NCI-H2196 (cell line): ENCODE measurements around the gene MYOC.
"Not testable (repeated sequence)": the region's sequence is repeated elsewhere in the genome, so short reads cannot be mapped to it uniquely, and the experiment has no call there.

ENCODE experiments used
- DNase-seq: peaks from one replicate; lab custom pipeline; 2025; ENCODE audit not compliant: unreplicated experiment; lab: John Stamatoyannopoulos, UW

Gene MYOC

DNA sequence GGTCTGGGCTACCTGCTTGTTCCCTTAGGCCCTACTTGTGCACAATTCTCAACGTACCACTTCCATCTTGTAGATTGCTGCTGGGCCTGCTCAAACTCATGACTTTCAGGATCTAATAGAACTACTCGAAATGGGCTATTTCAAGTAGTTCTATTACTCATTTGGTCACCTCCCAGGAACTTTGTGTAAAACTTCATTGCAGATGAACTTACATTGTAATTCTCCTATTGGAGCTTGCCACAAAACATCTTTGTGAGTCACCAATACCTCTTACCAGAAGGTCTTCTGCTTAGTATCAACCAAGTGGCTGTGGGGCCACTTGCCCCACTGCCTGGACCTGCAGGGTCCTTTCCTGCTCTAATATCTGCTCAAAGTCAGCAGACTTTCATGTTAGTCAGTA is 41.2 kb downstream of the MYOC start:
- DNase-seq: no peak

- DNase-seq: no peak
These were observed 42.1 kb downstream of the MYOC start for GRCh38 chr1:171610385-171610784.

GRCh38 chr1:171606402-171606941 is 46.0 kb downstream of the MYOC start:
- DNase-seq: no peak

GRCh38 chr1:171603042-171603441 is 49.4 kb downstream of the MYOC start:
- not testable (repeated sequence) for DNase-seq

DNA sequence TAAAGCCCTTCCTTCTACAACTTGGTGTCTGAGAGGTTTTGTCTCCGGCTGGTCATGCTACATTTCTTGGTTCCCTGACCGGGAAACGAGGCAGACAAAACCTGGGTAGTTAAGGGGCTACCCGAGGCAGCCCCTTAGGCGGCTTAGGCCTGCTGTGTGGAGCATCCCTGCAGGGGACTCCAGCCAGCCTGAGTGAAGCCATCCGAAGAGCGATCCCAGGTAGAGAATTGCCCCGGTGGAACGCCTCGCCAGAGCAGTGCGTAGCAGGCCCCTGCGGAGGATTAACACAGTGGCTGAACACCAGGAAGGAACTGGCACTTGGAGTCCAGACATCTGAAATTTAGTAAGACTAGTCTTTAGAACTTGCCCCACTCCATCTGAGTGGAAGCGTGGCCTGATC is 51.6 kb downstream of the MYOC start:
- DNase-seq: no peak

DNA sequence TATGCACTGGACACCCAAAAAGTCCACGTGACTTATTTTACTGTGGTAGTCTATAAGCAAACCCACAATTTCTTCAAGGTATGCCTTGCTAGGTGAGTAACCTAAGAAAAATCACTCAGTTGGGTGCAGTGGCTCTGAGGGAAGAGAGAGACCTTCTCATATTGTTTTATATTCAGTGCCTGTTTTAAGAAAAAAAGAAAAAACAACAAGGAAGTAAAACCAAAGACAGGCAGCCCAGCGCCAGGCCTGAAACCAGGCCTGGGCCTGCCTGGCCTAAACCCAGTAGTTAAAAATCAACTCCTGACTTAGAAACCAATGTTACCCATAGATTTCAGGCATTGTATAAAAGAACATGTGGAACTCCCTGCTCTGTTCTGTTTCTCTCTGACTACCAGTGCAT is 52.2 kb downstream of the MYOC start:
- not testable (repeated sequence) for DNase-seq

- DNase-seq: no peak
These were observed 55.3 kb downstream of the MYOC start for GRCh38 chr1:171597203-171597602.

DNA sequence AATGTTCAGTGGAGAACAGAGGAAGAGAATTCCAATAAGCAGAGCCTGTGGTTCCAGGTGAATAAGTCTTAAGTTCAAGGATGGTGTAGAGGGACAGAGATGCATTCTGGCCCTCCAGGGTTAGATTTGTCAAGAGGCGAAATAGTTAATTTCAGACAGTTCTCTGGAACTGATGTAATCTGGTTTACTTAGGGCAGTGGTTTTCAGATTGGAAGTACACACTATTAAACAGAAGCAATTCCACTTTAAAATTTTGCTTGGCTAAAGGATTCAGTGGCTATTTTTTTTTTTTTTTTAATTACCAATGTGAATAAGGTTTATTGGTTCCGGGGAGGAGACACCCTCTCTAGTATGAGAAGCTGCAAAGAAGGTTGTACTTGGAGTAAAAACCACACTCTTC is 55.8 kb downstream of the MYOC start:
- no peak for DNase-seq

GRCh38 chr1:171596119-171596518 is 56.4 kb downstream of the MYOC start:
- no peak for DNase-seq

DNA sequence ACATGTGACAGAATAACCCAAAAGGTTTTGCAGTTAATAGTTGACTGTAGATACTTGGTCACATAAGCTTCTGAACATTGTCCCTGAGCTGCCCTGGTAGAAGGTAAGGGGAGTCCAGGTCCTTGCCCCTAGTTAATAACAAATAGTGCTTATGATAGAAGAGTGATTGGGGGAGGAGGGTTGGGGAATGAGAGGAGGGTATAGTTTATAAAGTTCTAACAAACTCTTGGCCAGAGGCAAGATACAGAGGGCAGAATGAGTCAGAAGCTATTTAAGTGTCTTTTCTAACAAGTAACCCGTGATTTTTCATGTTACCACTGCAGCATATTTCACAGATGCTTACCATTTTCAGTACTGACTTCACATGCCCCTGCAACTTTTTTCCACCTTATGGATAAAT is 57.2 kb downstream of the MYOC start:
- no peak for DNase-seq

DNA sequence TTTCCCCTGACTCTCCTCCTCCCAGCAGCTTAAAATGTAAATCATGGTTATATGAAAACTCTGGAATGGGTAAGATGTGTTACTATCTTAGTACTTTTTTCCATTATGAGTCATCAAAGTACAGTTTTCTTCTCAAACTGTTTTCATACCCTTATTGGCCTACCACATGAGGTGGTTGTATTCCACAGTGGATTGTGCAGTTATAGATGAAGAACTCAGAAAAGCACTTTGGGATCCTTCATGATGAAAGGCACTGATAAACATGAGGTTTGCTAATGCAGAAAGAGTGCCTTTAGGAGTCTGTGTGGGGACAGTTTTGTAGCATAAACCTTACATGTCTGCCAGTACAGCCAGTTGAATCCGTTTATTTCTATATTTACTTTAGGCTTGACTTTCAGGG is 62.5 kb downstream of the MYOC start:
- DNase-seq: no peak

GRCh38 chr1:171588230-171588629 is 64.3 kb downstream of the MYOC start:
- no peak for DNase-seq

DNA sequence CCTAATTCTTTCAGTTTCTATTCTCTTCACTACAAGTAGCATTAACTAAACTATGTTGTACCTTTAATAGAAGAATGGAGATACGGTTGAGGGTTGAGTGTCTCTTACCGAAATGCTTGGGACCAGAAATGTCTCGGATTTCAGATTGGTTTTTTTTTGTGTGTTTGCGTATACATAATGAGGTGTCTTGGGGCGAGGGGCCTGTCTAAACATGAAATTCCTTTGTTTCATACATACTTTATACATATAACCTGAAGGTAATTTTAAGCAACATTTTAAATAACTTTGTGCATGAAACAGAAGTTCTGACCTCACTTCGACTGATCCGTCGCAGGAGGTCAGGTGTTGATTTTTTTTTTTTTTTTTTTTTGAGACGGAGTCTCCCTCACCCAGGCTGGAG is 66.8 kb downstream of the MYOC start:
- DNase-seq: no peak
